Hematopoietic multipotent progenitor cell treated with erythropoietin and hydrocortisone succinate and interleukin-3 and kit ligand, for 4 days (in vitro differentiated cells): ENCODE measurements around the gene FOLR3.
"Not testable (repeated sequence)": the region's sequence is repeated elsewhere in the genome, so short reads cannot be mapped to it uniquely, and the experiment has no call there.

Experiments used
- DNase-seq: peaks from one replicate; pipeline ENCODE4 v3.0.0-alpha.2; 2015

Gene FOLR3

GRCh38 chr11:72135473-72135872 lies at the start of gene FOLR3:
TSS of gene FOLR3 (plus strand) at chr11:72135725. CDS start at chr11:72135953, 228 bp downstream.
- not testable (repeated sequence) for DNase-seq

DNA sequence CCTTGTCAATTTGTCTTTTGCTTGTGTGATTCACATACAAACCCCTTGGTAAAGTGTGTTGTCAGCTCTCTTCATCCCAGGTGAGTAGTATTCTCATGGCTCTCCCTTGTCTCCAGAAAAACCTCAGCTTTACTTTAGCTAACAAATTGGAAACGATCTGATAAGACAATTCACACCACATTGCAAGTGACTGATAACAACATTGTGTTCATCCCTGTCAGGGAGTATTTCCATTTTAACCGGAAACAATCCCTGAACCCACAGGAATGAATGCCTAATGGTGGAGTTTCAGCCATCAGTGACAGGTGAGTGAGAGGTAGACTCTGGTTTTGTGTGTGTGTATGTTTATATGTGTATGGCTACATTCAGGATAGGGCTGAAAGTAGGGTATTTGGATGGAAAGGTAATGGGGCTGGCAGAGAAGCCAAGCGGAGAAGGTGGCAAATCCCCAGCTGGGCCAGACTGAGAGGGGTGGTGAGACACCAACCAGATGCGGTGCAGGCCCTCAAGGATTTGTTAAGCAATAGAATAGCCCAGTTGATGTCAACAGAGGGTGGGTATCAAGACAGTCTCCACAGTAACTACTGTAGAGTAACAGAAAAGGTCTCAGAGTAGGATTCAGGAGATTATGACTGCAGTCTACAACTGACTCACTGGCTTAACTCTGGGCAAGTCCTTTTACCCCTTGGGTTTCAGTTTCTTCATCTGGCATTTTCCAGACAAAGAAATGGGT lies 47.3 kb upstream of the FOLR3 start:
- no peak for DNase-seq

GRCh38 chr11:72091292-72091691 lies 44.2 kb upstream of the FOLR3 start:
- DNase-seq: peak; percentile 93

DNA sequence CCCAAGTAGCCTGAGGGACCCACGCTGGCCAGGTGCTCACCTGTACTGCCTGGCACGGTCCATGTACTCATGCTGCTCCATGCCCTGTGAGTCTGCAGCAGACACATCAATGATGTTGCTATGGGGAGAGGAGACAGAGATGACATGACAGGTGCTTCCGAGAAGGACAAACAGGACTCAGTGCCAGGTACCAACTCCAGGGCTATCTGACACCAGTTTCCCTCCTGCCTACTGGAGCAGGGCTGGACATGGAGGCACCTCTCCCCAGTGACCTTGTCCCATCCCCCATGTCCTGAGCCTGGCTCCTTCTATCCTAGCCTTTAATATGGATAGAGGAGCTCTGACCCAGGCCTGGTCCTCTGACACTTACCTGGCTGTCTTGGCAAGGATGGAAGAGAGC lies 36.8 kb upstream of the FOLR3 start:
- no peak for DNase-seq

DNA sequence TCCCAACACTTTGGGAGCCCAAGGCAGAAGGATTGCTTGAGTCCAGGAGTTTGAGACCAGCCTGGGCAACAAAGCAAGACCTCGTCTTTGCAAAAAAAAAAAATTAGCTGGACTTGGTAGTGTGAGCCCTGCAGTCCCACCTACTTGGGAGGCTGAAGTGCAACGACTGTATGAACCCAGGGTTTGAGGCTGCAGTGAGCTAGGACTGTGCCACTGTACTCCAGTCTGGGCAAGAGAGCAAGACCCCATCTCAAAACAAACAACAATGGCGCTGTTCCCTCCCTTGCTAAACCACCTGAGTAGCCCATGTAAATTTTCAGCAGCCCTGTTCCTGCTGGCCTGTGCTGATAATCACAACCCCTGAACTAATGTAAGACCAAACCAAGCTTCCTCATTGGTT lies 35.5 kb upstream of the FOLR3 start:
- DNase-seq: no peak

- DNase-seq: peak; percentile 97
These were observed 35.1 kb upstream of the FOLR3 start for GRCh38 chr11:72100462-72100861.

DNA sequence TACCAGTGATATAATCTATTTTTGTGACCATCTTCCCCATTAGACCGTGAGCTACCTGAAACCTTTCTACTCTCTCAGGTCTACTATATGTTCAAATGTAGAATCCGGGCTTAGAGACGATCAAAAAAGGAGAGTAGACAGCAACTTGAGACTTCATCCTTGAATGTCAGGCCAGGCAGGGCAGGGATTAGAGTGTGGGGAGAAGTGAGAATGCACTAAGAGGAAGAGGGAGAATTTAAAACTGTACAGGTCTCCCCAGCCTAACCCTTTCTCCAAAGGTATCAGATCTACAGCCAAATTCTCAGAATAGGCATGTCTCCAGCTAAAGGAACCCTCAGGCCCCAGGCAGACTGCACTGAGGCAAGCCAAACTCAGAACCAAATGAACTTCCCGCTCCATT lies 33.4 kb upstream of the FOLR3 start:
- DNase-seq: no peak

DNA sequence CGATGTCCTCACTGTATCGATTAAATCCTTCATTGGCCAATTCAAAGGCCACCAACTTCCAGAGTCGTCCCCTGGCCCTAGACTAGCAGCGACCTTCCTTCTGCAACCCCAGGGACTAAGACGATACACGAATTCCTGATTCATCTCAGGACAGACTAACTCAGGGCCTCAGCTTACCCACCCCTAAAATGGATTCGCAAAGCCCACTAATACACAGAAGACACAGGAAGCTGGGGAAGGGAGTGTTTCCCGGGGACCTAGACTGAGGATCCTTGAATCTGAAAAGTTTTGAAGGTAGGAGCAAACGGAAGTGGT lies 32.9 kb upstream of the FOLR3 start:
- DNase-seq: no peak

GRCh38 chr11:72102946-72103753 lies 32.4 kb upstream of the FOLR3 start, which contains the start of gene LAMTOR1:
TSS of gene LAMTOR1 (minus strand) at chr11:72103297. CDS start at chr11:72103224, 73 bp downstream.
- peak; percentile 100 for DNase-seq

GRCh38 chr11:72103754-72104167 lies 31.8 kb upstream of the FOLR3 start:
- no peak for DNase-seq

DNA sequence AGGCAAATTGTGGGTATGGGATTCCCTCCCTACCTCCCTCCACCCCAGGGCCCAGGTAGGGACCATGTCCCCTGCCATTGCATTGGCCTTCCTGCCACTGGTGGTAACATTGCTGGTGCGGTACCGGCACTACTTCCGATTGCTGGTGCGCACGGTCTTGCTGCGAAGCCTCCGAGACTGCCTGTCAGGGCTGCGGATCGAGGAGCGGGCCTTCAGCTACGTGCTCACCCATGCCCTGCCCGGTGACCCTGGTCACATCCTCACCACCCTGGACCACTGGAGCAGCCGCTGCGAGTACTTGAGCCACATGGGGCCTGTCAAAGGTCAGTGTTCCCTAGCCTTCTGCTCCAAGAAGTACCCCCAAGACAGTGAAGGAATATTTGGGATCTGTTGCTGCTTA lies 29.6 kb upstream of the FOLR3 start, which contains the start of gene TOMT:
Gene TOMT (plus strand): TSS at position 37 of the 400 bp plus-strand sequence. CDS start 28 bp downstream, at position 65.
- DNase-seq: no peak

DNA sequence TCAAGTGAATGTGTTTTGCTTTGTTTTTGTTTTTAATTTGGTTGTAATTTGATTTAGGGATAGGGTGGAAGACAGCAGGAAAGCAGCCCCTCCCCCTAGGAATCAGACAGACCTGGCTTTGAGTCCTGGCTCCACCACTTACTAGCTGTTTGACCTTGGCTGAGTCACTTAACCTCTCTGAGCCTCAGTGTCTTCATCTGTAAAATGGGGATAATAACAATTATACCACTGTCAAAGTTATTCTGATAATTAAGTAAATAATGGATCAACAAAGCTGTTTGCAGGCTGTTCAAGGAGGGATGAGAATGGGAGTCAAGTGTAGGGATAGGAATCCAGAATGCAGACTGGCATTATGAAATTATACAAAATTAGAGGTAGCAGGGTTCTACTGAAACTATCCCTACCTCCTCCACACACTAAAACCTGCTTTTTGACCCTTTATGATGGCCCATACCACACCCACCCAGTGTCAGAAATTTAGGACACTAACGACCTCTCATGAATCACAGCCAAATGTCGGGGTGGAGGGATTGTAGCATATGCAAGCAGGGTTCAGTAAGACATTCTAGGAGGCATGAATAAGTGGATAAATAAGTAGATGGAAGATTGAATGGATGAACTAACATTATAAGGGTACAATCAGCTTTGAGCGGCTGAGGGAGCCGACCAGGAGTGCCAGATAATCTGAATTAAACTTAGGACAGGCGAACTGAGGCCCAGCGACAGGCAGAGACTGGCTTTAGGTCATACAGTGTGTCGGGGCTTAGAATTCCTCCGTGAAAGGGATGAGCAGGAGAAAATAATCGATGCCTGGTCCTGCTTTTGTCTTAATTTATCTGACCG lies 24.0 kb upstream of the FOLR3 start:
- no peak for DNase-seq

DNA sequence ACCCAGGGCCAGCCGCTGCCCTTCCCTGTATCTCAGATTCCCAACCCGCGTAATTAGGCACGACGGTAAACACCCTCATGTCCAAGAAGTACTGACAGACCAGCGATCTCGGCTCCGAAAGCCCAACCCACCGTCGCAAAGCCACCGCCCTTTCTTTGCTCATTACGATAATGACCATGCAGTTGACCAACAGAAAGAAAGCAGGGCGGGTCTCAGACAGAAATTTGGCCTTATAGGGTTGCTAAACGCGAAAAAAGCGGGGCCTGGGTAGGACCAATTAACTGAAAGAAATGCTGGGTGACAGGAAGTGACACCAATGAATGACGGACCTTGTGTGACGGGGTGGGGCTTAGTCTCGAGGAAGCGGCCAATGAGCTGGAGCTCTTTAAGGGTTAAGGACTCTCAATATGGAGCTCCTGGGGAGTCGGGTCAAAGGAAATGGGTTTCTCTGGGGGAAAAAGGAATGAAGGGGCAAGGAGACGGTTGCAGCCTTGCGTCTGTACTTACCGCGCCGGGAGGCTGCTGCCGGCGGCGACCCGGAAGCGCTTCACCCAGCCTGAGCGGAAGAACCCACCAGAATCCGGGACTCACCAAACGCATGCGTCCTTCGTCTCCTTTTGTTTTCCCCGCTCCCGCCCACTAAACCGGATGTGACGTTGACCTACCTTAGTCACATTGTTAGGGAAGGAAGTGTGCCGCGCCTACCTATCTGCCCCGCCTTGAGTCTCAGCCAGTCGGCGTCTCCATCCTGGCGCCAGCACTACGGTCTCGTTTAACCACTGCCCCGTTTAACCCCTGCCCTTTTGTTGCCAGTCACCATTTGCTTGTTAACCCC lies 23.2 kb upstream of the FOLR3 start, which contains the start of gene ANAPC15:
Gene ANAPC15 (minus strand): TSS at position 553 of the 835 bp plus-strand sequence. CDS start 1,419 bp downstream, outside the sequence.
- peak; percentile 100 for DNase-seq

GRCh38 chr11:72112978-72113808 lies 22.3 kb upstream of the FOLR3 start:
- no peak for DNase-seq

DNA sequence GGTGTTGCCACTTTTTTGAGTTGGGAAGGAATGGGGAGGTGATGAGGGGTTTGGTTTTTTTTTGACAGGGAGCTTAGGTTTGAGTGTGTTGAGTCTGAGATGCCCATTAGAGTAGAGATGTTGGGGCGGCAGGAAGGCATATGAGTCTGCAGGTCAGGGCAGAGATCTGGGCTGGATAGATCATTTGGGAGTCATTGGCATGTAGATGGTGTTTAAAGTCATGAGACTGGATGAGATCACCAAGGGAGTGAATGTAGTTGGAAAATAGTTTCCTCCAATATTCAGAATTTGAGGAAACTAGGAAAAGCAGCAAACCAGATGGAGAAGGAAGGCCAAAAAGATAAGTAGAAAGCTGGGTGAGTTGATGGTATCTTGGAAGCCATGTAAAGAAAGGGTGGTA lies 21.0 kb upstream of the FOLR3 start:
- DNase-seq: no peak

DNA sequence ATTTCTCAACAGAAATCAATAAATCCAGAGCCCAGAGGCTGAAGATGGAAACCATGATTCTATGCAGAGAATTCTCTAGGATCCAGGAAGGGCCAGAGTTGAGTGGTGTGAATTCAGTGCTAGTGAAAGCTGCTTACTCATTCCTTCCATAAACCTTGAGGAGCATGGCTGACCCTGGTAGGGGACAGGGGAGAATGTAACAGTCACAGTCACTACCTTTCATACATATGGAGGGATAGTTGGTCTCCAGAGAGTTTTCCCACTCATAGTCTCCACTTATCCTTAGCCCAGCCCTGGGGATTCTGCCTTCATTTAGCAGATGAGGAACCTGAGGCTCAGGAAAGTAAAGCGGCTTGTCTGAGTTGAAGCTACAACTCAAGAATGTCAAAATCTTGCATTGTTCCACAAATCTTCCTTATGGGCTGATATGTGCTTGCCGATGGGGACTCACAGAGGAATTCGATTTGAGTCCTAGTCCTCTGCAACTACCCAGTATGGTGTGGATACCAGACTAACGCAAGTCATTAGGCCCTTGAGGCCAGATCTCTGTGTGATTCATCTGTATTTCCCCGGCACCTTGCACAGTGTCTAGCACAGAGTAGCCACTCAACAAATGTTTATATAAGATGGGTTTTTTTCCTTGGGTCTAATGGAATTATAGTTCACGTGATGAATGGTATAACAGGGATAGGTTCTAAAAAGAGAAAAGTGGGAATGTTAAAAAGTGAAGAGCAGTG lies 19.3 kb upstream of the FOLR3 start:
- no peak for DNase-seq

DNA sequence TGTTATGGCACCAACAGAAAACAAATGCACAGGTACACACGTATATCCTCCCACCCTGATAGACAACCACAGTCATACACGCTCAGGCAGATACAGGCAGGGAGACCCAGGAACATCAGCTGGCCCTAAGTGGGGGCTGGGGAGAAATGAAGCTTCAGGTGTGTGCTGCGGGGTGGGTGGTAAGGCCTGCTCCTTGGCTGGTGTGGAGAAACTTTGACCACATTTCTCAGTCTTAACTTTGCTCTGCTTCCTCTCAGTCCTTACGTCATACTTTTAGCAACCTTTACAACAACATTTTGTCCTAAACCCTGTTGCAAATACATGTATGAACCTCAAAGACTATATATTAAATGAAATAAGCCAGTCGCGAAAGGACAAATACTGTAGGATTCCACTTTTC lies 16.3 kb upstream of the FOLR3 start:
- peak; percentile 36 for DNase-seq

- no peak for DNase-seq
These were observed 14.6 kb upstream of the FOLR3 start for GRCh38 chr11:72120930-72121329.

DNA sequence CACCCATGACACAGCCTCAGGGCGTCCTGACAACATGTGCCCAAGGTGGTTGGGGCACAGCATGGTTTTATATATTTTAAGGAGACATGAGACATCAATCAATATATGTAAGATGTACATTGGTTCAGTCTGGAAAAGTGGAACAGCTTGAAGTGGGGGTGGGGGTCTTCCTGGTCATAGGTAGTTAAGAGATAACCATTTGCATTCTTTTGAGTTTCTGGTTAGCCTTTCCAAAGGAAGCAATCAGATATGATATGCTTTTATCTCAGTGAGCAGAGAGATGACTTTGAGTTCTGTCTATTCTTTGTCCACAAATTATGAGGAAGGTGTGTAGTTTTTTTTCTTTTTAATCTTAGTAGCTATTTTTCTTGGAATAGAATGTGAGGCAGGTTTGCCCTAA lies 12.9 kb upstream of the FOLR3 start:
- no peak for DNase-seq

GRCh38 chr11:72123117-72123653 lies 12.3 kb upstream of the FOLR3 start:
- DNase-seq: no peak
